Testis (tissue), 3 donors: ENCODE measurements around the gene SLC2A6. TPM values are rescaled to one million over a fixed set of nuclear protein-coding genes. Genes with fewer than 3 reads are reported as not detected.

Experiments used
- DNase-seq: peaks from one replicate; pipeline ENCODE4 v3.0.0-alpha.2; 2019
- H3K27ac ChIP-seq, 2 donors: fragments of 200-600 bp; sonication (generic); one replicate each; pipeline ENCODE4 v1.5.1; 2019
- H3K27me3 ChIP-seq: fragments of 200-600 bp; sonication (generic); one replicate; pipeline ENCODE4 v1.5.1; 2019
- H3K36me3 ChIP-seq: fragments of 200-600 bp; sonication (generic); one replicate; pipeline ENCODE4 v1.5.1; 2017; ENCODE audit warnings: low read depth; ENCODE audit errors: missing control alignments
- H3K4me1 ChIP-seq: fragments of 200-600 bp; sonication (generic); one replicate; pipeline ENCODE4 v1.5.1; 2019
- H3K4me3 ChIP-seq, 2 donors: fragments of 200-600 bp; sonication (generic); one replicate each; pipeline ENCODE4 v1.5.1; 2017 to 2019
- H3K9me3 ChIP-seq: fragments of 200-600 bp; sonication (generic); one replicate; pipeline ENCODE4 v1.5.1; 2017
- POLR2A ChIP-seq: fragments of 450-650 bp; IDR thresholded peaks from one replicate; pipeline ENCODE4 v1.6.1; 2017; ENCODE audit warnings: antibody characterized with exemption, mild to moderate bottlenecking, moderate library complexity
- WGBS, 2 donors: methylation state at CpG; one replicate each; pipeline ENCODE4 v1.1.5; 2018; 5-methylcytosine and 5-hydroxymethylcytosine counted together
- intact Hi-C: fragments of 100-400 bp; cut with DNase I; formaldehyde crosslinking; loops from one replicate; pipeline ENCODE4 v1.15.1; 2023; ENCODE audit warnings: low total_unique reads
- polyA plus RNA-seq: library from polyadenylated mRNA; stranded (reverse); fragments of 350-450 nt; fragmentation: Illumina TruSeq; extraction: RNeasy Lipid Tissue Mini Kit (QIAGEN cat#74804); gene quantifications from one replicate; pipeline ENCODE4 v1.2.3, GENCODE V29; 2014; ENCODE audit warnings: low read depth, low replicate concordance; ENCODE audit not compliant: insufficient read depth
- total RNA-seq, 2 donors: library from RNA; depleted of rRNA; stranded (reverse); fragments of >200 nt; gene quantifications; one replicate each; pipeline ENCODE4 v1.2.3, GENCODE V29; 2016
- TF ChIP-seq, protein P1 (sequence below), 3 experiments: fragments of 450-650 bp in 2 of 3; fragments of 200-600 bp in 1 of 3; sonication (generic) in 1 of 3; IDR thresholded peaks; one replicate each; pipeline ENCODE4 v1.5.1; 2016 to 2019; ENCODE audit warnings: antibody characterized with exemption in 3 of 3, mild to moderate bottlenecking in 2 of 3, moderate library complexity in 1 of 3

Gene SLC2A6
- total and polyA plus RNA-seq, 3 donors from 2014 or later = 2.6 to 3.5 (median 2.9) TPM

DNA sequence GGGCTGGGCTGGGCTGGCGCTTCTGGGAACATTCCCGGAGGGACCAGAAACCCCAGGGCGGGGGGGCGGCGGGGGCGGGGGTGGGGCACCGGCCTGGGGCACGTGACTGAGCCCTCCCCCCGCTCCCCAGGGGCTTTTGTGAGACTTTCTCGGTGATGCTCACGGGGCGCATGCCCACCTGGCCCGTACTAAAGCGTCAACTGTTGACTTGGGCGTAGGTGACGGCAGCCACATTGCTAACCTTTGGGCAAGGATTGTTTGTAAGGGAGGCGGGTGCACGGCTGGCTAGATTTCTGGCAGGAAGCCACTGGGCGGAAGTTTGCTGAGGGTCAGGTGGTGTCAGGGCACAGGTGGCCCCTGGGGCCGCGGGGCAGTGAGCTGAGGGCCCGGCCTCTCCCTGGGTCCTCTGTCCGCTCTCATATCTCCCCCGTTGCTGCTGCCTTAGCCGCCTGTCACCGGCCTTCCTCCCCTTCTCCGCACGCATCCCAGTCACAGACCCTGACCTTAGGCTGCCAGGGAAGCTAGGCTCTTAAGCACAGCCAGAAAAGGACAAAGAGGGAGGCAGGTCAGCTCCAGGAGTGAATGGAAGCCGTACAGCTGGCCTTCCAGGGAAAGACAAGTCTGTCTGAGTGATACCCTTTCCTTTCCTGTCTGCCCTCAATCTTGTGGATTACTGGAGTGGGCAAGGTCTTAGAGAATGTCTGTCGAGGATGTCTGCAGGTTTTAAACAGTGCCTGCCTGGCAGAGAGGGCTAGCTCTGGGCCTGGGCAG, 18.3 kb downstream of the SLC2A6 start:
- H3K36me3 ChIP-seq = no peaks in the 10 kb centered on the region
- no peak for TF ChIP-seq POLR2A
- TF ChIP-seq, protein P1, sequence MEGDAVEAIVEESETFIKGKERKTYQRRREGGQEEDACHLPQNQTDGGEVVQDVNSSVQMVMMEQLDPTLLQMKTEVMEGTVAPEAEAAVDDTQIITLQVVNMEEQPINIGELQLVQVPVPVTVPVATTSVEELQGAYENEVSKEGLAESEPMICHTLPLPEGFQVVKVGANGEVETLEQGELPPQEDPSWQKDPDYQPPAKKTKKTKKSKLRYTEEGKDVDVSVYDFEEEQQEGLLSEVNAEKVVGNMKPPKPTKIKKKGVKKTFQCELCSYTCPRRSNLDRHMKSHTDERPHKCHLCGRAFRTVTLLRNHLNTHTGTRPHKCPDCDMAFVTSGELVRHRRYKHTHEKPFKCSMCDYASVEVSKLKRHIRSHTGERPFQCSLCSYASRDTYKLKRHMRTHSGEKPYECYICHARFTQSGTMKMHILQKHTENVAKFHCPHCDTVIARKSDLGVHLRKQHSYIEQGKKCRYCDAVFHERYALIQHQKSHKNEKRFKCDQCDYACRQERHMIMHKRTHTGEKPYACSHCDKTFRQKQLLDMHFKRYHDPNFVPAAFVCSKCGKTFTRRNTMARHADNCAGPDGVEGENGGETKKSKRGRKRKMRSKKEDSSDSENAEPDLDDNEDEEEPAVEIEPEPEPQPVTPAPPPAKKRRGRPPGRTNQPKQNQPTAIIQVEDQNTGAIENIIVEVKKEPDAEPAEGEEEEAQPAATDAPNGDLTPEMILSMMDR (IDR thresholded peaks at IDR 0.05) = no peak
- peaks cover 7% of the 10 kb centered on the region for H3K4me1 ChIP-seq
- intact Hi-C loops = no loop called here
- peak overlapping the region; percentile 79 to 94 for H3K27ac ChIP-seq
- no peaks in the 10 kb centered on the region for H3K9me3 ChIP-seq
- H3K4me3 ChIP-seq = peak overlapping the region; percentile 67 to 85
- peak; percentile 67 for DNase-seq
- no peaks in the 10 kb centered on the region for H3K27me3 ChIP-seq
- 3 to 4% methylated on average over 8 to 20 of the region's 30 CpGs for WGBS, 2 donors

GRCh38 chr9:133459476-133460404, 19.2 kb downstream of the SLC2A6 start, which contains the start of gene CACFD1:
Gene CACFD1 (plus strand): TSS chr9:133459978. CDS start chr9:133460067, 89 bp downstream.
- DNase-seq = peak; percentile 99
- no peaks in the 10 kb centered on the region for H3K27me3 ChIP-seq
- H3K9me3 ChIP-seq = no peaks in the 10 kb centered on the region
- peak; percentile 46 for TF ChIP-seq POLR2A
- TF ChIP-seq, protein P1 (IDR thresholded peaks at IDR 0.05) = peak in 1 of 3 experiments; percentile 17
- intact Hi-C loops = no loop called here
- H3K27ac ChIP-seq = peak within 1 kb of the TSS; percentile 79 to 94
- H3K4me1 ChIP-seq = peaks cover 7% of the 10 kb centered on the region
- H3K36me3 ChIP-seq = no peaks in the 10 kb centered on the region
- 0 to 2% methylated on average over 19 to 33 of the region's 86 CpGs for WGBS, 2 donors
- H3K4me3 ChIP-seq = peak within 1 kb of the TSS; percentile 67 to 85

DNA sequence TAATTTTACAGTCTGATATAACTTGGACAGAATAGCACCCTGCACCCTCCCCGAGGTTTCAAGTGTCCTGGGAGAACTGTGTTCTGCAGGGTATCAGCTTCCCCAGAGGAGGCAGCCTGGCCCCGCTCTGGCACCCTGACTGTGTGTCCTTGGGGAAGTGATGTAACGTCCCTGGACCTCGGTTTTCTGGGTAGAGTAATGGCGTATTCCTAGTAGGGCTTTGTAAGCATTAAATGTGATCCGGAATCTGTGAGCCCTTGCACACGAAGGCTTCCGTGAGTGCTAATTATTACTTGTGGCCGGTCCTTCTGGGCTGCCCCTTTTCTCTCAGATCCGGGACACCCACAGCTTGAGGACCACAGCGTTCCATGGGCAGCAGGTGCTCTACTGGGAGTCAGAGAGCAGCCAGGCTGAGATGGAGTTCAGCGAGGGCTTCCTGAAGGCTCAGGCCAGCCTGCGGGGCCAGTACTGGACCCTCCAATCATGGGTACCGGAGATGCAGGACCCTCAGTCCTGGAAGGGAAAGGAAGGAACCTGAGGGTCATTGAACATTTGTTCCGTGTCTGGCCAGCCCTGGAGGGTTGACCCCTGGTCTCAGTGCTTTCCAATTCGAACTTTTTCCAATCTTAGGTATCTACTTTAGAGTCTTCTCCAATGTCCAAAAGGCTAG, 20.1 kb downstream of the SLC2A6 start:
- TF ChIP-seq, protein P1 (IDR thresholded peaks at IDR 0.05) = no peak
- TF ChIP-seq POLR2A = no peak
- Histone ChIP-seq H3K9me3 (no peaks in the 10 kb centered on the region), H3K36me3 (no peaks in the 10 kb centered on the region), H3K4me3 (peak overlapping the region in 1 of 2 donors; percentile 85), H3K27me3 (no peaks in the 10 kb centered on the region), H3K27ac (peak overlapping the region in 1 of 2 donors; percentile 94), H3K4me1 (peaks cover 7% of the 10 kb centered on the region)
- 62 to 68% methylated on average over 13 to 16 of the region's 16 CpGs for WGBS, 2 donors
- intact Hi-C loops = no loop called here
- DNase-seq = no peak

- Histone ChIP-seq H3K4me1 (peaks cover 7% of the 10 kb centered on the region), H3K36me3 (no peaks in the 10 kb centered on the region), H3K4me3 (no peak overlapping the region), H3K9me3 (no peaks in the 10 kb centered on the region), H3K27ac (no peak overlapping the region), H3K27me3 (no peaks in the 10 kb centered on the region)
- no peak for DNase-seq
- intact Hi-C loops = no loop called here
- TF ChIP-seq, protein P1 (IDR thresholded peaks at IDR 0.05) = no peak
- no peak for TF ChIP-seq POLR2A
- 95% methylated on average over 4 to 11 of the region's 11 CpGs for WGBS, 2 donors
Measured at GRCh38 chr9:133457748-133458147, 21.2 kb downstream of the SLC2A6 start.
